HG03108 (cell line): ENCODE data around the gene COL23A1.

Experiments
- ATAC-seq: cut with Tn5 transposase; IDR thresholded peaks from one replicate; pipeline ENCODE4 v1.9.1; 2021; ENCODE audit warnings: moderate library complexity; ENCODE audit not compliant: unreplicated experiment

COL23A1 gene

DNA sequence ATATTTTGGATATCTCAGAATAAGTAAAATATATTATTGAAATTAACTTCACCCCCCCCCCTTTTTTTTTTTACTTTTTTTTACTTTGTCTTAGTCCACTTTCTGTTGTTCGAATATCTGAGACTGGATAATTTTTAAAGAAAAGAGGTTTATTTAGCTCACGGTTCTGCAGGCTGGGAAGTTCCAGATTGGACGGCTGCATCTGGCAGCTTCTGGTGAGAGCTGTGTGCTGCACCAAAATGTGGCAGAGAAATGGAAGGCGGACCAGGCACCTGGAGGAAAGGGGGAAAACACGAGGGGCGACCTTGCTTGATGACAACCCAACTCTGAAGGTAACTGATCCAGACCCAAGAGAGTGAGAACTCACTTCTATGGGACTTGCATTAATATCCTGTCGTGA is 397.4 kb downstream of the COL23A1 start:
- ATAC-seq: no peak

DNA sequence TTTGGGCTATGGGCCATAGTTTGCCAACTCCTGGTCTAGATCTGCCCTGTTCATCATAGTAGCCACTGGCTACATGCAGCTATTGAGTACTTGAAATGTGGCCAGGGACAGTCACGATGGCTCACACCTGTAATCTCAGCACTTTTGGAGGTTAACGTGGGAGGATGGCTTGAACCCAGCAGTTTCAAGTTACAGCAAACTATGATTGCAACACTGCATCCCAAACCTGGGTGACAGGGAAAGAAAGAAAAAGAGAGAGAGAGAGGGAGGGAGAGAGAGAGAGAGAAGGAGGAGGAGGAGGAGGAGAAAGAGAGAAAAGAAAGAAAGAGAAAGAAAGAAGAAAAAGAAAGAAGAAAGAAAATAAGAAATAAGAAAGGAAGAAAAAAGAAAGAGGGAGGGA is 397.9 kb downstream of the COL23A1 start:
- ATAC-seq: no peak

DNA sequence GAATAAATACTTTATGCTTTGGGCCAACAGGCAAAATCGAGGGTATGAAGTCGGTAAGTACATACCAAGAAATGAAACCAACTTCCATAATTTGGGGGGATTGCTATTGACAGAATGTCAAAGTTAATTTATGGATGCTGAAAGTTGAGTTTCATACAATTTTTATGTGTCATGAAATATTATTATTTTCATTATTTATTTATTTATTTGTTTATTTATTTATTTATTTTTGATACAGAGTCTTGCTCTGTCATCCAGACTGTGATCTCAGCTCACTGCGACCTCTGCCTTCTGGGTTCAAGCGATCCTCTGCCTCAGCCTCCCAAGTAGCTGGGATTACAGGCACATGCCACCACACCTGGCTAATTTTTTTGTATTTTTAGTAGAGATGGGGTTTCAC is 398.5 kb downstream of the COL23A1 start:
- no peak for ATAC-seq

DNA sequence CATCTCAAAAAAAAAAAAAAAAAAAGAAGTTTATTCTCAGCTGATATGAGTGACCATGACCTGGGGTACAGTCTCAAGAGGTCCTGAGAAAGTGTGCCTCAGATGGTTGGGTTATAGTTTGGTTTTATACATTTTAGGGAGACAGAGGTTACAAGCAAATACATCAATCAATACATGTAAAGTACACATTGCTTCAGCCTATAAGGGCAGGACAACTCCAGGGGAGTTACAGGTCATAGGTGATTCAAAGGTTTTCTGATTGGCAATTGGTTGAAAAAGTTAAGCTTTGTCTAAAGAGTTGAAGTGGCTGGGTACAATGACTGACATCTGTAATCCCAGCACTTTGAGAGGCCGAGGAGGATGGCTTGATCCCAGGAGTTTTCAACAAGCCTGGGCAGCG is 400.8 kb downstream of the COL23A1 start:
- ATAC-seq: no peak
